Urinary bladder (tissue), 4 donors: Measurements from ENCODE around the gene R3HDM2. TPM values are rescaled to one million over a fixed set of nuclear protein-coding genes. Genes with fewer than 3 reads are reported as not detected.
A peak's percentile ranks its signal among the peaks of the same experiment; 100 is the strongest.

Experiments
- DNase-seq: peaks from one replicate; pipeline ENCODE4 v3.0.0-alpha.2; 2015; ENCODE audit errors: extremely low spot score
- H3K27ac ChIP-seq: one replicate; pipeline ENCODE4 v1.5.1; 2013; ENCODE audit warnings: low read depth, mild to moderate bottlenecking, moderate library complexity
- H3K36me3 ChIP-seq: one replicate; pipeline ENCODE4 v1.6.1; 2013; ENCODE audit warnings: mild to moderate bottlenecking, moderate library complexity; ENCODE audit not compliant: insufficient read depth
- H3K4me1 ChIP-seq: one replicate; pipeline ENCODE4 v1.6.1; 2013; ENCODE audit warnings: mild to moderate bottlenecking, moderate library complexity; ENCODE audit not compliant: insufficient read depth
- H3K4me3 ChIP-seq: one replicate; pipeline ENCODE4 v1.5.1; 2013; ENCODE audit warnings: low read depth, low read length
- WGBS: extraction: QIAGEN DNeasy Blood & Tissue Kit; methylation state at CpG from one replicate; pipeline ENCODE4 v1.1.7; 2013; 5-methylcytosine and 5-hydroxymethylcytosine counted together
- polyA plus RNA-seq: library from polyadenylated mRNA; stranded (reverse); fragments of 200-250 nt; gene quantifications from one replicate; pipeline ENCODE4 v1.2.3, GENCODE V29; 2013
- total RNA-seq: library from RNA; depleted of rRNA; stranded (reverse); fragments of >200 nt; gene quantifications from one replicate; pipeline ENCODE4 v1.2.3, GENCODE V29; 2014
- donor health status: healthy with polysubstance abuse.
- donor health status: healthy.

The R3HDM2 gene
- total and polyA plus RNA-seq, 2 donors, result 28.0 to 37.0 TPM

- WGBS, result 65% methylated on average over 4 of the region's 4 CpGs
- DNase-seq, result no peak
- Histone ChIP-seq H3K27ac (no peak overlapping the region), H3K4me1 (peaks cover 2% of the 10 kb centered on the region), H3K36me3 (no peaks in the 10 kb centered on the region), H3K4me3 (no peak overlapping the region)
Observed at GRCh38 chr12:57213763-57214397, 217.0 kb downstream of the R3HDM2 start.

GRCh38 chr12:57213058-57213715, 217.7 kb downstream of the R3HDM2 start:
- peak; percentile 70 for DNase-seq
- no peak overlapping the region for H3K4me3 ChIP-seq
- no peak overlapping the region for H3K27ac ChIP-seq
- H3K4me1 ChIP-seq, result peaks cover 2% of the 10 kb centered on the region
- H3K36me3 ChIP-seq, result no peaks in the 10 kb centered on the region
- WGBS, result 11% methylated on average over 16 of the region's 16 CpGs

- no peak for DNase-seq
- Histone ChIP-seq H3K4me1 (peaks cover 2% of the 10 kb centered on the region), H3K4me3 (no peak overlapping the region), H3K27ac (no peak overlapping the region), H3K36me3 (no peaks in the 10 kb centered on the region)
- 73% methylated on average over 7 of the region's 7 CpGs for WGBS
Observed at GRCh38 chr12:57212701-57213057, 218.2 kb downstream of the R3HDM2 start.

DNA sequence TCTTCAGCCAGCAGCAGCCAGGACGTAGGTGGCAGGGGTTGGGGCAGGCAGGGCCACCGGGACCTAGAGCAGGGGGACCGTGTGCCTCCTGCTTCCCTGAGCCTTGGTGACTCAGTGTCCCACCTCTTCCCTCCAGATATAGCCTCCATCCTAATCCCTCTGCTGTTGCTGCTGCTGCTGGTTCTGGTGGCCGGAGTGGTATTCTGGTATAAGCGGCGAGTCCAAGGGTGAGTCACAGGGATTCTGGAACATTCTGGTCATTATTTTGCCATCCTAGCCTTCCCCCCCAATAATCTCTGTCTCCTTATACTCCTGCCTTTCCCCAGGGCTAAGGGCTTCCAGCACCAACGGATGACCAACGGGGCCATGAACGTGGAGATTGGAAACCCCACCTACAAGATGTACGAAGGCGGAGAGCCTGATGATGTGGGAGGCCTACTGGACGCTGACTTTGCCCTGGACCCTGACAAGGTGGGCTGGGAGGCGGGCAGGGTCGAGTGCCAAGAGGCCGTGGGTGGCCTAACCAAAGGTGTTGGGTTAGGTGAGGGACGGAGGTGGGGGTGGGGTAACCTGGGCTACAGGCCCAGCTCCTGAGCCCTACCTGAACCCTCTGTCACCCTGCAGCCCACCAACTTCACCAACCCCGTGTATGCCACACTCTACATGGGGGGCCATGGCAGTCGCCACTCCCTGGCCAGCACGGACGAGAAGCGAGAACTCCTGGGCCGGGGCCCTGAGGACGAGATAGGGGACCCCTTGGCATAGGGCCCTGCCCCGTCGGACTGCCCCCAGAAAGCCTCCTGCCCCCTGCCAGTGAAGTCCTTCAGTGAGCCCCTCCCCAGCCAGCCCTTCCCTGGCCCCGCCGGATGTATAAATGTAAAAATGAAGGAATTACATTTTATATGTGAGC, 218.8 kb downstream of the R3HDM2 start:
- H3K27ac ChIP-seq, result no peak overlapping the region
- H3K4me1 ChIP-seq, result peaks cover 2% of the 10 kb centered on the region
- DNase-seq, result no peak
- no peak overlapping the region for H3K4me3 ChIP-seq
- no peaks in the 10 kb centered on the region for H3K36me3 ChIP-seq
- 79% methylated on average over 27 of the region's 27 CpGs for WGBS

DNA sequence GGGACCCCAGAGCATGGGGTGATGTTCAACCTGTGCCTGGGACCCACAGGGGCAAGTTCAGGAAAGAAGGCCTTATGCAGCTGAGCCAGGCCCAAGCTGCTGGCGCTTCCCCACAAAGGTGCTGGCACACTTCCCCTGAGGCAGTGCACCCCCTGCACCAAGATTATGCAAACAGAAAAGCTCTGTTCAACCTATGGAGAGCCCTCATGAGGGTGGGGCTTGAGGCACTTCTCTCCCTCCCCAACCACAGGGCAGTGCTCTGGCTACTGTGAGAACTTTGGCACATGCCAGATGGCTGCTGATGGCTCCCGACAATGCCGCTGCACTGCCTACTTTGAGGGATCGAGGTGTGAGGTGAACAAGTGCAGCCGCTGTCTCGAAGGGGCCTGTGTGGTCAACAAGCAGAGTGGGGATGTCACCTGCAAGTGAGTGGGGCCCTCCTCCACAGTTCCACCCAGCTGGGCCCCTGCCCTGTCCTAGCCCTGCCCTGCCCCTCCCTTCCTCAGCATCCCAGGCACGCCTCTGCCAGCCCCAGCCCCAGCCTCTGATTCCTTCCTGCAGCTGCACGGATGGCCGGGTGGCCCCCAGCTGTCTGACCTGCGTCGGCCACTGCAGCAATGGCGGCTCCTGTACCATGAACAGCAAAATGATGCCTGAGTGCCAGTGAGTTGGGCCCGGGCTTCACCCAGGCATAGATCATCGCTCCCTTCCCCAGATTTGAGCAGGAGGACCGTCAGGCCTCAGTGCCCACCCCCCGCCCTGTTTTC, 219.7 kb downstream of the R3HDM2 start:
- H3K27ac ChIP-seq, result no peak overlapping the region
- H3K4me3 ChIP-seq, result no peak overlapping the region
- H3K36me3 ChIP-seq, result no peaks in the 10 kb centered on the region
- peaks cover 2% of the 10 kb centered on the region for H3K4me1 ChIP-seq
- no peak for DNase-seq
- 81% methylated on average over 16 of the region's 16 CpGs for WGBS

DNA sequence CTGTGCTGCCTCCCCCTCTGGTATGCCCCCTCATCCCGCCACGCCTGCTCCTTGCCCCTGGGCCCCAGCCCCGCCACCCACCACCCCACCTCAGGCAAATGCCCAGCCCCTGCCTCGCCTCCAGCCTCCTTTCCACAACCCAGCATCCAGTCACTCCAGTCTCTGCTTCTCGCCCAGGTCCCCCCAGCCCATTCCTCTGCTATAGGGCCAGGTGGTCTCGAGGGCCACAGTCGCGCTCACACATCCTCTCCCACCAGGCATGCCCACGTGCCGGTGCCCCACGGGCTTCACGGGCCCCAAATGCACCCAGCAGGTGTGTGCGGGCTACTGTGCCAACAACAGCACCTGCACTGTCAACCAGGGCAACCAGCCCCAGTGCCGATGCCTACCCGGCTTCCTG, 220.4 kb downstream of the R3HDM2 start:
- 94% methylated on average over 15 of the region's 15 CpGs for WGBS
- Histone ChIP-seq H3K27ac (no peak overlapping the region), H3K4me3 (no peak overlapping the region), H3K4me1 (peaks cover 2% of the 10 kb centered on the region), H3K36me3 (no peaks in the 10 kb centered on the region)
- DNase-seq, result no peak

- H3K36me3 ChIP-seq, result peaks cover 4% of the 10 kb centered on the region
- no peak overlapping the region for H3K27ac ChIP-seq
- H3K4me3 ChIP-seq, result no peak overlapping the region
- 84% methylated on average over 8 of the region's 8 CpGs for WGBS
- no peak for DNase-seq
- peaks cover 2% of the 10 kb centered on the region for H3K4me1 ChIP-seq
Observed at GRCh38 chr12:57209916-57210315, 220.9 kb downstream of the R3HDM2 start.

DNA sequence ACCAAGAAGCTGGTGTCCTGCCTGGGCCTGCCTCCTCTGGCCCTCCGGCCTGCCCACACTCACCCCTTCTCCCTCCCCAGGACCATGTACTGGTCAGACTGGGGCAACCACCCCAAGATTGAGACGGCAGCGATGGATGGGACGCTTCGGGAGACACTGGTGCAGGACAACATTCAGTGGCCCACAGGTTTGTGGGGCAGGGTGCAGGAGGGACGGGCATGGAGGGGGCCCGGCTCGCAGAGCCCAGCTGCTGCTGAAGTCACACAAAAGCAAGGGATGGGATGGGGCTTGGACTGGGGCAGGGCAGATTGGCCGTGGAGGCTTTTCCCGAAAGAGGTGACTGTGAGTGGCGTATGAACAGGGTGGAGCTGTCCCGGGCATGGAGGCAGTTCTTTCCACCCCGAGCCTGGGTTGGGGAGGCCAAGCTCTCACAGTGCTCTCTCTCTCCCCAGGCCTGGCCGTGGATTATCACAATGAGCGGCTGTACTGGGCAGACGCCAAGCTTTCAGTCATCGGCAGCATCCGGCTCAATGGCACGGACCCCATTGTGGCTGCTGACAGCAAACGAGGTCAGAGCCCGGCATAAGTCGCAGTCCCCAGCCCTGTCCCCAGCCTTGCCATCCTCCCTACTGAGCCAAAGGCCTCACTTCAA, 222.1 kb downstream of the R3HDM2 start:
- no peak overlapping the region for H3K27ac ChIP-seq
- 77% methylated on average over 22 of the region's 22 CpGs for WGBS
- DNase-seq, result no peak
- no peak overlapping the region for H3K4me3 ChIP-seq
- peaks cover 2% of the 10 kb centered on the region for H3K4me1 ChIP-seq
- peaks cover 4% of the 10 kb centered on the region for H3K36me3 ChIP-seq

- DNase-seq, result no peak
- H3K36me3 ChIP-seq, result peaks cover 8% of the 10 kb centered on the region
- peaks cover 2% of the 10 kb centered on the region for H3K4me1 ChIP-seq
- H3K4me3 ChIP-seq, result no peak overlapping the region
- H3K27ac ChIP-seq, result no peak overlapping the region
- 88% methylated on average over 29 of the region's 29 CpGs for WGBS
Observed at GRCh38 chr12:57207731-57208630, 222.9 kb downstream of the R3HDM2 start.

DNA sequence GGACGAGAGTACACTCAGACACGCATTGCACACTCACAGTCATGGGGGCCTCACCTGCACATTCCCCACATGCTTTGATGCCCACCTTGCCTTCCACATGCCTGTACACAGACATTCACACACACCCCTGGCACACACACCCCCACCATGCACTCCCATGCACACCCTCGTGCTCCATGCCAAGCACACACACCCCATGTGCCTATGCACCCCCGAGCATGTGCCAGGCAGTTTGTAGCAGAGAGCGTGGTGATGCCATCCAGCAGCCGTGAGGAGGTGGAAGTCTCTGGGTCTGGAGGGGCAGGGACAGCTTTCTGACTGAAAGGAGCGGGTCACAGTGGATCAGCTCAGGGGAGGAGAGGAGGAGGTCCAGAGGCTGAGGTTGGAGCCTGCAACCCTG, 224.9 kb downstream of the R3HDM2 start:
- Histone ChIP-seq H3K4me1 (no peaks in the 10 kb centered on the region), H3K27ac (no peak overlapping the region), H3K36me3 (peaks cover 10% of the 10 kb centered on the region), H3K4me3 (no peak overlapping the region)
- 88% methylated on average over 7 of the region's 7 CpGs for WGBS
- no peak for DNase-seq

DNA sequence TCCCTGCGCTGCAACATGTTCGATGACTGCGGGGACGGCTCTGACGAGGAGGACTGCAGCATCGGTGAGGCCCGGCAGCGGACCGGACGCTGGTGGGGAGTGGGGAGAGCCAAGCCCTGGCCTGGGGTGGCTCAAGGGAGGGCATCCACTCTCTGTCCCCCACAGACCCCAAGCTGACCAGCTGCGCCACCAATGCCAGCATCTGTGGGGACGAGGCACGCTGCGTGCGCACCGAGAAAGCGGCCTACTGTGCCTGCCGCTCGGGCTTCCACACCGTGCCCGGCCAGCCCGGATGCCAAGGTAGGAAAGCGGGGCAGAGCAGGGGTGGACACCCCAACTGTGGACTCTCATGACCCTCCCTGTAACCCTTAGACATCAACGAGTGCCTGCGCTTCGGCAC, 225.7 kb downstream of the R3HDM2 start:
- H3K36me3 ChIP-seq, result peaks cover 10% of the 10 kb centered on the region
- no peaks in the 10 kb centered on the region for H3K4me1 ChIP-seq
- no peak for DNase-seq
- H3K27ac ChIP-seq, result no peak overlapping the region
- 94% methylated on average over 26 of the region's 26 CpGs for WGBS
- no peak overlapping the region for H3K4me3 ChIP-seq

- Histone ChIP-seq H3K27ac (no peak overlapping the region), H3K4me3 (no peak overlapping the region), H3K4me1 (no peaks in the 10 kb centered on the region), H3K36me3 (peaks cover 10% of the 10 kb centered on the region)
- 88% methylated on average over 19 of the region's 19 CpGs for WGBS
- no peak for DNase-seq
Observed at GRCh38 chr12:57204454-57204853, 226.4 kb downstream of the R3HDM2 start.
